OCI-M2 (cell line): Measurements from ENCODE around the gene PCBP3.
"Not testable (repeated sequence)": the region's sequence is repeated elsewhere in the genome, so short reads cannot be mapped to it uniquely, and the experiment has no call there.

Experiments used
- DNase-seq: peaks from one replicate; lab custom pipeline; 2025; ENCODE audit not compliant: unreplicated experiment; lab: John Stamatoyannopoulos, UW

PCBP3 gene

DNA sequence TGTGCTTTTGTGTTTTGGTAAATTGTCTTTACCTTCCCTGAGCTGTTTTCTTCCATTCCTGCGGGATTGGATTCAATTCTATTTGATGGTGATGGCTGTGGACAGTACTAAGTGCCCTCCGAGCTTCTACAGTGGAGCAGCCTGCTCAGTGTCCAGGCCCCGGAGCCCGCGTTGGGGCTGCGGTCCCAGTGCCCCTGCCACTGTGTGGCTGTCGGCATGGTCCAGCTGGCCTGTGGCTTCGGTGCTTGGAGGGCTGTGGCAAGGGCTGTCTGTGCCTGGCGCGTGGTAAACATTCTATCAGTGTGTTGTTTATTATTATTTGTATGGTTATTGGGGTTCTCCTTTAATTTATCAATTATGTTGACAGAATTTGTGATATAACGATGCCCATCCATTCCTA lies 228.9 kb downstream of the PCBP3 start:
- no peak for DNase-seq

DNA sequence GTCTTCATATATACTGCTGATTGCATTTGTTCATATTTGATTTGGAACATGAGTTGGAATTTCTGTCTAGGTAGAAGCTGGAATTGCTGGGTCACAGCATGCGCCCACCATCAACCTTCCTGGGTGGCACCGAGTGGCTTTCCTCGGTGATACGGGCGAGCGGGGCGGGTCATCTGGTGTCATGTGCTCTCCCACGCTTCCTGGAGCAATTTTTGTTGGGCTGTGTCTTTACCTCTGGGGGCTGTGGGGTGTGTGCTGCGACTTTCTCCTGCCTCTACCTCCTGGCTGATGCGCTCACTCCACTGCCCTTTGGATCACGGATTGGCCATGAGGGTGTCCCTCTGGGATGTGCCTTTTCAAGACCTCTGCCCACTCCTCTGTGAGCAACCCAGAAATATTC lies 229.4 kb downstream of the PCBP3 start:
- DNase-seq: no peak

DNA sequence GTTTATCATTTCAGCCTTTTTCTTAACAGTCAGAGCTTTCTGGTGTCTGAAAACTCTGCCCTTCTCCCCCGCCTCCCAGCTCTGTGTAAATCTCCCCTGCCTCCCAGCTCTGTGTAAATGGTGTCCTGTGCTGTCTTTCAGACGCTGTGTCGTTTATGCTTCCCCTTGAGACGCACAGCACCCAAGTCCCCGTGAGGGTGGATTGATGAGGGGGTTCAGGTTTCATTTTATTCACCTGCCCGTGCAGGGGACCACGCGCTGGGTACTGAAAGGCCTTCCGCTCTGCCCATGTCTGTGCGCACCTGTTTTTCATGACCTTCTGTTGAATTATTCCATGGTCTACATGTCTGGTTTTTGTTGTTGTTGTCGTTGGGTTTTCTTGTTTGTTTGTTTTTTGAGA lies 229.9 kb downstream of the PCBP3 start:
- no peak for DNase-seq

DNA sequence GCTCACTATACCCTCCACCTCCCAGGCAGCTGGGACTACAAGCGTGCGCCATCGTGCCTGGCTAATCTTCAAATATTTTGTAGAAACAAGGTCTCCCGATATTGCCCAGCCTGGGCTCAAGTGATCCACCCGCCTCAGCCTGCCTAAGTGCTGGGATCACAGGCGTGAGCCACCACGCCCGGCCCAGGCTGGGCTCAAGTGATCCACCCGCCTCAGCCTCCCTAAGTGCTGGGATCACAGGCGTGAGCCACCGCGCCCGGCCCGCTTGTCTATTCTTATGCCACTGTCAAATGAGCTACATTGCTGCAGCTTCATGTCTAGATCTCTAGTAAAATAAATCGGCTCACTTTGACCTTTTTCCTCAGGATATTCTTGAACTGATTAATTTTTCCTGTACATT lies 230.3 kb downstream of the PCBP3 start:
- DNase-seq: no peak

DNA sequence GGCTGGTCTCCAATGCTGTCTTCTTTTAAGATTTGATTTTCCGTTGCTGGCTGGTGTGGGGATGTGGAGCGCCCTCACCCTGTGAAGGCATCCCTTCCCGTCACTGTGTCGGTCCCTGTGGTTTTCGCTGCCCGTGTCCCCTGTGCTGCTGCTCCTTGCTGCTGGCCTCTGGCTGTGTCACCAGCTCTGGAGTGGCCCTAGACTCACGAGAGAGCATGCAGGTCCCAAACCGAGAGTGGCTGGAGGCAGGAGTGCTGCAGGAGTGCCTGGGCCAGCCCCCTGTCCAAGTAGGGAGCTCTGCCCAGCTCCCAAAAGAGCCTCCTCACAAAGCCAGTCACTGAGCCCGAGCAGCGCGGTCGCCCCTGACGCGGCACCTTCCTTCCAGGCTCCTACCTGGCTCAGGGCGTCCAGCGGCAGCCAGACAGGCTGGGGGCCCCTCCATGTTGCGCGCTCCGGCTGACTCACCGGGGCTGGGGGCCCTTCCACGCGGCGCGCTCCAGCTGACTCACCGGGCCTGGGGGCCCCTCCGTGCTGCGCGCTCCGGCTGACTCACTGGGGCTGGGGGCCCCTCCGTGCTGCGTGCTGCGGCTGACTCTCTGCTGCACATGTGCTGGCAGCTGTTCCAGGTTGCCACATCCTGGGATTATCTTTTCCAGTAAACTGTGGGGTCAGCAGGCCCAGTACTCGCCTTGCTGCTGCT lies 231.3 kb downstream of the PCBP3 start:
- DNase-seq: no peak

DNA sequence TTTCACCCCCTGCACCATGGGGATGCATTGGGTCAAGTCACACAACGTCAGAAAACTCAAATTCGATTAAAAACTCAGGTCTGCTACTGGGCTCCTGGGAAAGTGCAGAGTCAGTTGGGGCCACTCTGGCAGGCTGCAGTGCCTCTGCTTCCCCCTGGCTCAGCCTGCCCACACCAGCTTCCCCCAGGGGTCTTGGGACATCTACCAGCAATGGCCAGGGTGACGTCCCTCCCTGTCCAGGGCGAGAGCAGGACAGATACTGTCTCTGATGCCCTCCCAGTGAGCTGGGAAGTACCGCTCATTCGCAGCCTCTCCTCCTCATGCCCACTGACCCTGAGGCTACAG lies 231.9 kb downstream of the PCBP3 start:
- no peak for DNase-seq

DNA sequence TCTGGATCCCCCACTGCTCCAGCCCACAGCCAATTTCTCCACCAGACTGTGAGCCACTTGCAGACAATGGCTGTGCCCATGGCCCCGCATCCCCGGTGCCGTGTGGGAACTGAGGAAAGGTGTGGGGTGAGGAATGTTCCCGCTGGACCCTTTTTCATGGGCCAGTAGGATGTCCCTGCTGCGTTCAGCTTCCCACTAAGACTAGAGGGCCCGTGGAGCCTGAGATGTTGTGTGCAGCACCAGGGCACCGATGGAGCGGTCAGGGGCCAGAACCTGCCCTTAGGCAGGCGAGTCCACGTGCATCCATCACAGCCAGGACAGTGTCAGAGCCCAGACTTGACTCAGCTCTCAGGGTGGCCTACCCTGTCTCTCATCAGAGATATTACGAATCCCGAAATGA lies 232.4 kb downstream of the PCBP3 start:
- DNase-seq: no peak

GRCh38 chr21:45876381-45877170 lies 233.1 kb downstream of the PCBP3 start:
- no peak for DNase-seq

DNA sequence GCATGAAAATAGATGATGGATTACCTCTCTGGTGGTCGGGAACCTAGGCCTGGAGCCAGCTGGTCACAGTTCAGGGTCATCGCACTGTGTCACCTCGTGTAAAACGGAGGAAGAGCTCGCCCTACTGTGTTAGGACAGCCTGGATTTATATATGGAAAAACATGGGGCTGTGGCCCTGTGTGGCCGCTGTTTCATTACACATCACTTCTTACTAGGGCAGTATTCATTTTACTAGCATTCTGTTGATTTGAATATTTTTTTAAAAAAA lies 233.6 kb downstream of the PCBP3 start:
- no peak for DNase-seq

- DNase-seq: no peak
Measured at GRCh38 chr21:45877821-45878469, 234.4 kb downstream of the PCBP3 start.

DNA sequence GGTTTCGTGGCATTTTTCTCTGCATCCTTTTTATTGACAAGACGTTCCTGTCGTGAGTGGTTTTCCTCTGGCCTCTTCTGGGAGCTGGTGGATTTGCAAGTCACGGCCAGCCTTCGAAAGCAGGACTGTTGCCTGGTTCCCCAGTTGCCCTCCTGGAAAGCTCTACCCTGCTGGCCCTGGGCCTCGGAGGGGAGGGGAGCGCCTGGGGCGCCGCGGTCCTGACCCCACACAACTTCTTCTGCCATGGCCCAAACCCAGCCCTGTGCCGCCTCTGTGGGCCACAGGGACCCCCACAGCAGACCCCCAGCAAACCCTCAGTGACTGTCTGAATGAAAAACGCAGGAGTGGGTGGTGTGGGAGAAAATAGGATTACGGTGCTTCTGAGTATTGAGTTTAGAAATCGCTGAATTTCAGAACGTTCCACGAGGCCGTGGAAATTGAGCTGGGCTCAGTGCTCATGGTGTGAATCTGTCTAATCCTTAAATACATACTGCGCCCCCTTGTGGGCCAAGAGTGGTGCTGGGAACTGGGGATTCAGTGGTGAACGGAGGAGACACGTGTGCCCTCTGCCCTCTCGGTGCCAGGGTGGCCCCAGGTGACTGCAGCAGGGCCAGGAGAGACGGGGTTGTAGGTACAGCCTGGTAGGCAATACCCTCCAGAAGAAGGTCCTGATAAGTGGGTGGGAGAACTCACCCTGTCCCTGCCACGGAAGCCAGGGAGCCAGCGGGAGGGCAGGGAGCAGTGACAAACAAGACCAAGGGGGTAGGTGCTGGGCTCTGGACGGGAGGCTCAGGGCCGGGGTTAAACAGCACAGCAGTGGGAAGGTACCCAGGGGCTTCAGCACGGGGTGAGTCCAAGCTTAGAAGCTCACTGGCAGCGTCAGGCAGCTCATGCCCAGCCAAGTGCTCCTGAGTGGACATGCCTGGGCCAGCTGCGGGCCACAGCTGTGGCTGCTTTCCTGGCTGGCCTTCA lies 236.9 kb downstream of the PCBP3 start:
- peak; percentile 70 for DNase-seq

- no peak for DNase-seq
Measured at GRCh38 chr21:45882645-45883044, 239.1 kb downstream of the PCBP3 start.

GRCh38 chr21:45883090-45883489 lies 239.6 kb downstream of the PCBP3 start:
- no peak for DNase-seq

DNA sequence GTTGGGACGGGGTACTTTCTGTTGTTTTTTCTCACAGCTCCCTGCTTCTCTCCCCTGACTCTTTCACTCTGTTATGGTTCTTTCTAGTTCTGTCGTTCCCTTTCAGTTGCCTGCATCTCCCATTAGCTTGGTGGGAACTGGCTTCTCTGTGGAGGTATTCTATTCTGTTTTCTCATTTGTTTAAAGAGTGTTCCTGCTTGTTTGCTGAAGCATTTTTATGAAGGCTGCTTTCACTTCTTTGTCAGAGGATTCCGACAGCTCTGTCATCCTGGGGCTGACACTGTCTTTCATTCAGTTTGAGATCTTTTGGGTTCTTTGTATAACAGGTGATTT lies 242.0 kb downstream of the PCBP3 start:
- DNase-seq: no peak

DNA sequence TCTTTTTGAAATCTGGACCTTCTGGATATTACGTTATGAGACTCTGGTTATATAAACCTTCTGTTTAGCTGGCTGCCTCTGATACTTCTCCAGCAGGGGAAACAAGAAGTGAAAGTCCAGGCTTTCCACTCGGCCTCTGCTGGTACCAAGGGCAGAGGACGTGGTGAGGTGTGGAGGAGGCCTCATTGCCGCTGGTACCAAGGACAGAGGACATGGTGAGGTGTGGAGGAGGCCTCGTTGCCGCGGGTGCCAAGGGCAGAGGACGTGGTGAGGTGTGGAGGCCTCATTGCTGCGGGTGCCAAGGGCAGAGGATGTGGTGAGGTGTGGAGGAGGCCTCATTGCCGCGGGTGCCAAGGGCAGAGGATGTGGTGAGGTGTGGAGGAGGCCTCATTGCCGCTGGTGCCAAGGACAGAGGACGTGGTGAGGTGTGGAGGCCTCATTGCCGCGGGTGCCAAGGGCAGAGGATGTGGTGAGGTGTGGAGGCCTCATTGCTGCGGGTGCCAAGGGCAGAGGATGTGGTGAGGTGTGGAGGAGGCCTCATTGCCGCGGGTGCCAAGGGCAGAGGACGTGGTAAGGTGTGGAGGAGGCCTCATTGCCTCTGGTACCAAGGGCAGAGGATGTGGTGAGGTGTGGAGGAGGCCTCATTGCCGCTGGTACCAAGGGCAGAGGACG lies 242.5 kb downstream of the PCBP3 start:
- DNase-seq: not testable (repeated sequence)

GRCh38 chr21:45886610-45887026 lies 243.1 kb downstream of the PCBP3 start:
- DNase-seq: no peak

DNA sequence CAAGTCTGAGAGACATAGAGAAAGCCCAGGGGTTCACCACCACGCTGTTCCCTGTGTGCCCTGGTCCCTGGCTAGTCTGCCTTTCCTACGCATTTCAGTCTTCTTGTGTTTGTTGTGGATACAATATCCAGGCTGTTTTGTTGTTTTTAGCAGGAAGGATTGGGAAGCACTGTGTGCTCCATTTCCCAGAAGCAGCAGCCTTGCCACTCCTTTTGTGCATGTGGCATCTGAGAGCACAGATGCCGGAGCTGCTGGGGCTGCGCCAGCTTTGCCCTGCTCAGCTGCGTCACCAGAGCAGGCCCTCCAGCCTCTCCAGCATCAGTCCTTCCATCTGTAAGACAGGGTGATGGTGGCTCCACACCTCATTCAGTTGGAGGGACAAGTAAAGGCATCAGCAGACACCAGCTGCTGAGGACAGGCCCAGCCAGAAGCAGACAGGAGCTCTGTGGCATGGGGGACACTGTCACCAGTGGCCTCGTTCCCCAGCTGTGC lies 243.6 kb downstream of the PCBP3 start:
- no peak for DNase-seq

GRCh38 chr21:45887788-45888187 lies 244.3 kb downstream of the PCBP3 start:
- no peak for DNase-seq

GRCh38 chr21:45888386-45889009 lies 245.0 kb downstream of the PCBP3 start:
- no peak for DNase-seq

GRCh38 chr21:45889256-45889655 lies 245.7 kb downstream of the PCBP3 start:
- DNase-seq: no peak
